Keratinocyte (primary cell): ENCODE measurements around the gene SH3PXD2A. TPM values are rescaled to one million over a fixed set of nuclear protein-coding genes. Genes with fewer than 3 reads are reported as not detected.

Experiments
- DNase-seq: peaks from one replicate; pipeline ENCODE4 v3.0.0-alpha.2; 2011; ENCODE audit warnings: low read depth, missing footprints, low spot score
- FAIRE-seq: peaks from 2 replicates; lab custom pipeline; 2011; peaks lifted over from hg19 to GRCh38; lab: Jason Lieb, UNC
- H2AFZ ChIP-seq: 2 replicates; pipeline ENCODE4 v1.6.0; 2012; ENCODE audit warnings: low read length, control low read depth, inconsistent platforms; ENCODE audit not compliant: control insufficient read depth
- H3K27ac ChIP-seq: 2 replicates; pipeline ENCODE4 v1.5.1; 2011; ENCODE audit warnings: low read length; ENCODE audit not compliant: control insufficient read depth, insufficient read depth
- H3K27me3 ChIP-seq: 3 replicates; pipeline ENCODE4 v1.6.0; 2011; ENCODE audit warnings: low read length; ENCODE audit not compliant: control insufficient read depth, insufficient read depth; ENCODE audit errors: extremely low read depth
- H3K36me3 ChIP-seq, 2 experiments: 2 replicates in 1 of 2; 3 replicates in 1 of 2; pipeline ENCODE4 v1.5.1; 2011; ENCODE audit warnings: low read length in 2 of 2, mild to moderate bottlenecking in 1 of 2; ENCODE audit not compliant: control insufficient read depth in 2 of 2, insufficient read depth in 2 of 2; ENCODE audit errors: extremely low read depth in 1 of 2
- H3K4me1 ChIP-seq: 3 replicates; pipeline ENCODE4 v1.5.1; 2011; ENCODE audit warnings: low read length; ENCODE audit not compliant: control insufficient read depth, insufficient read depth; ENCODE audit errors: extremely low read depth
- H3K4me2 ChIP-seq: 3 replicates; pipeline ENCODE4 v1.6.0; 2011; ENCODE audit warnings: low read depth, low read length; ENCODE audit not compliant: control insufficient read depth, insufficient read depth; ENCODE audit errors: extremely low read depth
- H3K4me3 ChIP-seq, 3 experiments: fragments of 200-600 bp in 1 of 3; sonication (generic) in 1 of 3; 2 replicates in 2 of 3; 3 replicates in 1 of 3; pipeline ENCODE4 v1.5.1; 2011 to 2016; ENCODE audit warnings: low read length in 3 of 3, mild to moderate bottlenecking in 3 of 3, control low read depth in 2 of 3, inconsistent platforms in 1 of 3, low read depth in 1 of 3, mixed read lengths in 1 of 3, mixed run types in 1 of 3, moderate library complexity in 1 of 3; ENCODE audit not compliant: control insufficient read depth in 2 of 3, insufficient read depth in 2 of 3; ENCODE audit errors: extremely low read depth in 1 of 3
- H3K79me2 ChIP-seq: 2 replicates; pipeline ENCODE4 v1.6.0; 2012; ENCODE audit warnings: low read length; ENCODE audit not compliant: control insufficient read depth, insufficient read depth
- H3K9ac ChIP-seq: 3 replicates; pipeline ENCODE4 v1.6.0; 2011; ENCODE audit warnings: low read length; ENCODE audit not compliant: control insufficient read depth, insufficient read depth; ENCODE audit errors: extremely low read depth
- H3K9me1 ChIP-seq: 3 replicates; pipeline ENCODE4 v1.6.0; 2011; ENCODE audit warnings: low read length; ENCODE audit not compliant: control insufficient read depth, insufficient read depth; ENCODE audit errors: extremely low read depth
- H3K9me3 ChIP-seq: 2 replicates; pipeline ENCODE4 v1.5.1; 2012; ENCODE audit warnings: low read depth, low read length; ENCODE audit not compliant: control insufficient read depth
- H4K20me1 ChIP-seq: 3 replicates; pipeline ENCODE4 v1.6.0; 2011; ENCODE audit warnings: low read length; ENCODE audit not compliant: control insufficient read depth, insufficient read depth; ENCODE audit errors: extremely low read depth
- CTCF ChIP-seq, 3 experiments: IDR thresholded peaks in 1 of 3; conservative IDR thresholded peaks in 1 of 3; optimal IDR thresholded peaks in 1 of 3; 2 replicates in 2 of 3; 3 replicates in 1 of 3; pipeline versions ENCODE3 to v1.5.1; 2011; ENCODE audit warnings: low read length in 3 of 3, mild to moderate bottlenecking in 3 of 3, moderate library complexity in 2 of 3, control low read depth in 1 of 3, inconsistent platforms in 1 of 3; ENCODE audit not compliant: insufficient read depth in 2 of 3; ENCODE audit errors: extremely low read depth in 1 of 3
- EZH2 ChIP-seq: IDR thresholded peaks from one replicate; pipeline ENCODE4 v1.6.1; 2012; ENCODE audit warnings: inconsistent platforms, mild to moderate bottlenecking, low read length, moderate library complexity
- dilution Hi-C: fragments of 300-500 bp; cut with MboI; formaldehyde crosslinking; loops from one replicate; pipeline ENCODE4 v1.7.0; 2020; ENCODE audit warnings: low sequenced_read_pairs; ENCODE audit not compliant: extremely low pct_ligation_motif_present
- polyA plus RNA-seq, 5 experiments: library from polyadenylated mRNA; depleted of rRNA in 3 of 5; stranded (reverse) in 3 of 5; stranded (forward) in 1 of 5; unstranded in 1 of 5; fragments of >200 nt; gene quantifications; 1 replicate in 1 of 5; 2 replicates in 3 of 5; 3 replicates in 1 of 5; pipeline versions ENCODE4 v1.2.1 to v1.2.3, GENCODE V29; 2011 to 2012; ENCODE audit warnings: missing spikeins in 2 of 5, low read depth in 1 of 5, low replicate concordance in 1 of 5

Gene SH3PXD2A
- polyA plus RNA-seq, 1 donor (not counting 4 experiments of a cell fraction or from before 2014, with no cell fraction given), result 33.9 TPM

- no peak for FAIRE-seq
- Histone ChIP-seq H4K20me1 (peaks cover 18% of the 10 kb centered on the region), H3K4me1 (no peaks in the 10 kb centered on the region), H3K9me1 (no peaks in the 10 kb centered on the region), H3K9me3 (no peaks in the 10 kb centered on the region), H2AFZ (no peak overlapping the region), H3K4me3 (no peak overlapping the region), H3K27me3 (no peaks in the 10 kb centered on the region), H3K4me2 (no peak overlapping the region), H3K9ac (no peak overlapping the region), H3K36me3 (peaks cover 35 to 37% of the 10 kb centered on the region in 2 experiments), H3K79me2 (peaks cover 51% of the 10 kb centered on the region), H3K27ac (no peak overlapping the region)
- dilution Hi-C loops, result no loop called here
- no peak for DNase-seq
- TF ChIP-seq EZH2, result no peak
Measured at GRCh38 chr10:103637011-103637410, 218.4 kb downstream of the SH3PXD2A start.

- Histone ChIP-seq H3K36me3 (peaks cover 35 to 39% of the 10 kb centered on the region in 2 experiments), H3K9ac (no peak overlapping the region), H3K4me2 (no peak overlapping the region), H2AFZ (no peak overlapping the region), H4K20me1 (peaks cover 20% of the 10 kb centered on the region), H3K27me3 (no peaks in the 10 kb centered on the region), H3K4me1 (no peaks in the 10 kb centered on the region), H3K9me3 (no peaks in the 10 kb centered on the region), H3K27ac (no peak overlapping the region), H3K4me3 (no peak overlapping the region), H3K79me2 (peaks cover 48% of the 10 kb centered on the region), H3K9me1 (no peaks in the 10 kb centered on the region)
- dilution Hi-C loops, result no loop called here
- FAIRE-seq (no peak), DNase-seq (no peak)
- TF ChIP-seq CTCF (optimal IDR thresholded peaks at IDR 0.05 in 1 of 3, IDR thresholded peaks at IDR 0.05 in 1 of 3, conservative IDR thresholded peaks at IDR 0.05 in 1 of 3; ENCODE audit: extremely low read depth in 1 of 3, insufficient read depth in 2 of 3, low read length in 3 of 3) (no peak), EZH2 (no peak)
Measured at GRCh38 chr10:103636492-103636891, 218.9 kb downstream of the SH3PXD2A start.

GRCh38 chr10:103635580-103635979 is 219.8 kb downstream of the SH3PXD2A start:
- Histone ChIP-seq H3K4me2 (no peak overlapping the region), H3K79me2 (peaks cover 41% of the 10 kb centered on the region), H3K4me1 (no peaks in the 10 kb centered on the region), H4K20me1 (peaks cover 17% of the 10 kb centered on the region), H2AFZ (no peak overlapping the region), H3K27me3 (no peaks in the 10 kb centered on the region), H3K9me1 (no peaks in the 10 kb centered on the region), H3K9me3 (no peaks in the 10 kb centered on the region), H3K9ac (no peak overlapping the region), H3K36me3 (peaks cover 32 to 33% of the 10 kb centered on the region in 2 experiments), H3K4me3 (no peak overlapping the region), H3K27ac (no peak overlapping the region)
- FAIRE-seq, result no peak
- dilution Hi-C loops, result no loop called here
- TF ChIP-seq CTCF (optimal IDR thresholded peaks at IDR 0.05 in 1 of 3, IDR thresholded peaks at IDR 0.05 in 1 of 3, conservative IDR thresholded peaks at IDR 0.05 in 1 of 3; ENCODE audit: extremely low read depth in 1 of 3, insufficient read depth in 2 of 3, low read length in 3 of 3) (no peak), EZH2 (no peak)
- no peak for DNase-seq
